SK-MEL-5 (cell line): ENCODE data around the gene PGAM1. TPM values are rescaled to one million over a fixed set of nuclear protein-coding genes. Genes with fewer than 3 reads are reported as not detected.
"Not testable (repeated sequence)": the region's sequence is repeated elsewhere in the genome, so short reads cannot be mapped to it uniquely, and the experiment has no call there.

Experiments used
- DNase-seq: peaks from one replicate; pipeline ENCODE4 v3.0.0-alpha.2; 2016; ENCODE audit warnings: low read depth, low spot score
- in situ Hi-C: cut with HindIII; loops from 2 replicates; pipeline ENCODE4 v1.10.0; 2016; ENCODE audit warnings: low sequenced_read_pairs, high pct_unique_total_duplicates, low pct_unique_long_range_greater_than_20kb
- total RNA-seq: library from RNA; depleted of rRNA; stranded (reverse); fragments of >200 nt; shearing (Covaris generic); gene quantifications from 2 replicates; pipeline ENCODE4 v1.2.3, GENCODE V29; 2014

The PGAM1 gene
- total RNA-seq, 1 experiment from 2014 or later: 572 TPM

- in situ Hi-C loops: no loop called here
These were observed 19.9 kb upstream of the PGAM1 start for GRCh38 chr10:97406064-97406463.

GRCh38 chr10:97406483-97406882, 19.5 kb upstream of the PGAM1 start:
- DNase-seq, in situ Hi-C loops: not testable (repeated sequence)

More at GRCh38 chr10:97406064-97406463, 19.9 kb upstream of the PGAM1 start:
- no peak for DNase-seq

GRCh38 chr10:97407211-97407951, 18.6 kb upstream of the PGAM1 start:
- peak; percentile 84 for DNase-seq
- in situ Hi-C loops: no loop called here

GRCh38 chr10:97407952-97408248, 18.1 kb upstream of the PGAM1 start:
- in situ Hi-C loops: no loop called here
- DNase-seq: no peak

- DNase-seq: no peak
- in situ Hi-C loops: no loop called here
These were observed 17.4 kb upstream of the PGAM1 start for GRCh38 chr10:97408496-97408992.

- DNase-seq: no peak
- in situ Hi-C loops: no loop called here
These were observed 14.6 kb upstream of the PGAM1 start for GRCh38 chr10:97411406-97411805.

GRCh38 chr10:97412891-97413304, 13.1 kb upstream of the PGAM1 start:
- no peak for DNase-seq
- in situ Hi-C loops: no loop called here

- in situ Hi-C loops: no loop called here
- no peak for DNase-seq
These were observed 9.4 kb upstream of the PGAM1 start for GRCh38 chr10:97416565-97416964.

- in situ Hi-C loops, DNase-seq: not testable (repeated sequence)
These were observed 2.3 kb upstream of the PGAM1 start for GRCh38 chr10:97423757-97424098.

- in situ Hi-C loops: no loop called here
- DNase-seq: no peak
These were observed 982 bp downstream of the PGAM1 start for GRCh38 chr10:97426776-97427570.

GRCh38 chr10:97427571-97428179, 1.7 kb downstream of the PGAM1 start:
- no peak for DNase-seq
- in situ Hi-C loops: no loop called here

GRCh38 chr10:97428572-97428981, 2.6 kb downstream of the PGAM1 start:
- DNase-seq: no peak
- in situ Hi-C loops: no loop called here

- in situ Hi-C loops: no loop called here
- DNase-seq: peak; percentile 47
These were observed 8.1 kb downstream of the PGAM1 start for GRCh38 chr10:97434055-97434454.

GRCh38 chr10:97434557-97434956, 8.6 kb downstream of the PGAM1 start:
- no peak for DNase-seq
- in situ Hi-C loops: no loop called here

- DNase-seq: no peak
- in situ Hi-C loops: no loop called here
These were observed 9.2 kb downstream of the PGAM1 start for GRCh38 chr10:97435211-97435610.

GRCh38 chr10:97442277-97442676, 16.3 kb downstream of the PGAM1 start:
- in situ Hi-C loops: no loop called here

GRCh38 chr10:97444212-97444611, 18.2 kb downstream of the PGAM1 start:
- no peak for DNase-seq
- in situ Hi-C loops: no loop called here

More at GRCh38 chr10:97442277-97442676, 16.3 kb downstream of the PGAM1 start:
- peak; percentile 54 for DNase-seq

- in situ Hi-C loops: no loop called here
- no peak for DNase-seq
These were observed 19.3 kb downstream of the PGAM1 start for GRCh38 chr10:97445357-97445721.
